Measurements from ENCODE around the gene MRPS10.
"Not testable (repeated sequence)": the region's sequence is repeated elsewhere in the genome, so short reads cannot be mapped to it uniquely, and the experiment has no call there.

Gene MRPS10

GRCh38 chr6:42210551-42210950 lies 7.1 kb downstream of the MRPS10 start:
- no peak for DNase-seq (ENCODE audit: low read depth, low spot score)

- not testable (repeated sequence) for DNase-seq (ENCODE audit: low read depth, low spot score)
Observed at GRCh38 chr6:42207559-42207958, 10.1 kb downstream of the MRPS10 start.

- no peak for DNase-seq (ENCODE audit: low read depth, low spot score)
Observed at GRCh38 chr6:42204768-42205282, 12.8 kb downstream of the MRPS10 start.

- no peak for DNase-seq (ENCODE audit: low read depth, low spot score)
Observed at GRCh38 chr6:42203183-42203582, 14.5 kb downstream of the MRPS10 start.

- not testable (repeated sequence) for DNase-seq (ENCODE audit: low read depth, low spot score)
Observed at GRCh38 chr6:42202131-42202915, 15.3 kb downstream of the MRPS10 start.

GRCh38 chr6:42201382-42201781 lies 16.3 kb downstream of the MRPS10 start:
- DNase-seq (ENCODE audit: low read depth, low spot score), result no peak

GRCh38 chr6:42200035-42200434 lies 17.6 kb downstream of the MRPS10 start:
- DNase-seq (ENCODE audit: low read depth, low spot score), result peak; percentile 83

GRCh38 chr6:42199106-42199981 lies 18.3 kb downstream of the MRPS10 start:
- peak; percentile 70 for DNase-seq (ENCODE audit: low read depth, low spot score)

GRCh38 chr6:42197555-42198362 lies 19.9 kb downstream of the MRPS10 start:
- DNase-seq (ENCODE audit: low read depth, low spot score), result peak; percentile 28

GRCh38 chr6:42195415-42195814 lies 22.2 kb downstream of the MRPS10 start:
- DNase-seq (ENCODE audit: low read depth, low spot score), result no peak

GRCh38 chr6:42194056-42194455 lies 23.6 kb downstream of the MRPS10 start:
- no peak for DNase-seq (ENCODE audit: low read depth, low spot score)

- peak; percentile 74 for DNase-seq (ENCODE audit: low read depth, low spot score)
Observed at GRCh38 chr6:42193491-42193894, 24.2 kb downstream of the MRPS10 start.

GRCh38 chr6:42192385-42192784 lies 25.3 kb downstream of the MRPS10 start:
- DNase-seq (ENCODE audit: low read depth, low spot score), result not testable (repeated sequence)

GRCh38 chr6:42190554-42191183 lies 27.0 kb downstream of the MRPS10 start:
- DNase-seq (ENCODE audit: low read depth, low spot score), result peak; percentile 62

GRCh38 chr6:42188406-42188805 lies 29.3 kb downstream of the MRPS10 start:
- DNase-seq (ENCODE audit: low read depth, low spot score), result no peak

GRCh38 chr6:42185597-42185996 lies 32.1 kb downstream of the MRPS10 start:
- DNase-seq (ENCODE audit: low read depth, low spot score), result no peak

GRCh38 chr6:42184475-42184874 lies 33.2 kb downstream of the MRPS10 start:
- DNase-seq (ENCODE audit: low read depth, low spot score), result no peak

- no peak for DNase-seq (ENCODE audit: low read depth, low spot score)
Observed at GRCh38 chr6:42182101-42182500, 35.6 kb downstream of the MRPS10 start.

- DNase-seq (ENCODE audit: low read depth, low spot score), result no peak
Observed at GRCh38 chr6:42179945-42180313, 37.7 kb downstream of the MRPS10 start.

- no peak for DNase-seq (ENCODE audit: low read depth, low spot score)
Observed at GRCh38 chr6:42179261-42179944, 38.3 kb downstream of the MRPS10 start.
